Measurements from ENCODE around the gene CCDC134.
"Not testable (repeated sequence)": the region's sequence is repeated elsewhere in the genome, so short reads cannot be mapped to it uniquely, and the experiment has no call there.

The CCDC134 gene

DNA sequence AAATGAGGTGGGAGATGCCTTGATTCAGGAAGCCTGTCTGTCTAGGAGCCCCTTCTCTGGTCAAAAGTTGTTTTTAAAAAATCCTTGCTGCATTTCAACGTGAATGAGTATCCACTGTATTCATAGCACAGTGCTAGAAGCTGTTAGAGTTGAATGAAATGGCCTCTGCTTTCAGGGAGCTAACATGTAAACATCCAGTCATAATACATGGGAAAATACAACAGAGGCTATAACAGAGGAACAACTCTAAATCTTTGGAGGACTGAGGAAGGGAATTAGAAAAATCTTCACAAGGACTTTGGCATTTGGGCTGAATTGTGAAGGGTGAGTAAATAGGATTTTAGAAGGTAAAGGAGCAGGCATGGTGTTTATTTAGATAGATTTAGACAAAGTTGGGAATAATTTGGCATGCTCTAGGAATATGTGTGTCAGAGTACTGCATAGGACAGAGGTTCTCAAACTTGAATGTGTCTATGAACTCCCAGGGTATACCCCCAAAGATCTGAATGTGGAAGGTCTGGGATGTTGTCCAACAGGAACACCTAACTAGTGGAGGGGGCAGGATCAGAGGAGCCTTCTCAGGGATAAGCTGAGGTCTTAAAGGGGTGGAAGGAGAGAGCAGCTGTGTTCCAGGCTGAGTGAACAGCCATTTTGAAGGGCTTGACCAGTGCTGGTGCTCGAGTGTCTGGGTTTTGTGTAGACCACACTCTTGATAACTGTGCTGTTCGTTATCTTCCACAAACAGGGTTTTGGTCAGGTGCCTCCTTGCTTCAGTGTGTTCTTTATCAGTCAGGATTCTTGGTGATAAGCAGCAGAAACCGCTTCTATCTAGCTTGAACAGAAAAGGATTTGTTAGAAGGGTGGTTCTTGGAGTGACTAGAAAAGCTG is 45.1 kb downstream of the CCDC134 start:
- FAIRE-seq = no peak

DNA sequence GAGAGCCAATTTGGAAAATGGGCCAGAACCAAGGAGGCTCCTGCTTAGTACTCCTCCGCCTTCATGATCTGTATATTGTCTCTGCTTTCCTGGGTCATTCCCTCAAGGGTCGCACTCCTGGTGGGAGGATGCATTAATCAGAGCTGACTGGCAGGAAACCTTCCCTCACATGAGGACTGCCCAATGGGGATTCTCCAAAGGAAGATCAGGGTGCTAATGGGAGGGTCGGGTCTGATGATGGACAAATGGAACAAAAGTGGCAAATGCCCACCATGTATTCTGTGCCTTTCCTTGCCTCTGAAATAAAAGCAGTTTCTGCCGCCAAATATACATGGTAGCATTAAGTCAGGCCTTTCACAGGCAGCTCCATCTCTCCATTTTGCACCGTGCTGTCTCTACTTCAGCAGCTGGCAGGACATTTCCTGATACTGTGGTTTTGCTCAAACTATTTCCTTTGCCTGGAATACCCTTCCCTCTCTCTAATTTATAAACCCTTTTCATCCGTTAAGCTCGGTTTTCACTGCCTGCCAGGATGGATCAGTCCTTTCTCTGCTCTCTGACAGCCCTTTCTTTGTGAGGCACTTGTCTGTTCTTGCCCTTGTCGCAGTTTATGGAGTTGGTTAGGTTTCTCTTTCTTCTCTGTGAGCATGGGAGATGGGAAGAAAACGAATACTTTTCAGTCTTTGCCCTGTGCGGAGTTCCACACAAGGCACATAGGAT is 45.9 kb downstream of the CCDC134 start:
- no peak for FAIRE-seq

DNA sequence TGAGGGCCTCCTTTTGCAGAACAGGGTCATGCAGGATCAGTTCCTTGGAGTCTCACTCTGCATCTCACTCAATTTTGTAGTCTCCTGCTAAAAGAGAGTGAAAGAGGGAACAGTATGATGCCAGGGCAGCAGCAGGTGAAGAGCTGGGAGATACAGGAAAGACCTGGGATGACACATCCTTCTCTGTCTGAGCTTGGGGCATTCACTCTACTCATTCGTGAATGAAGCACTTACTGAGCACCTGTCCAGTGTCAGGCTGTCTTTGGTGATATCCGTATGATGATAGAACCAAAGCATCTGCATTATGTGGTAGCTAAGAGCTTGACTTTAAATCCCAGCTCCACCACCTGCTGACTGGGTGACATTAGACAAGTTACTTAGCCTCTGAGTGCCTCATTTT is 46.8 kb downstream of the CCDC134 start:
- no peak for FAIRE-seq

DNA sequence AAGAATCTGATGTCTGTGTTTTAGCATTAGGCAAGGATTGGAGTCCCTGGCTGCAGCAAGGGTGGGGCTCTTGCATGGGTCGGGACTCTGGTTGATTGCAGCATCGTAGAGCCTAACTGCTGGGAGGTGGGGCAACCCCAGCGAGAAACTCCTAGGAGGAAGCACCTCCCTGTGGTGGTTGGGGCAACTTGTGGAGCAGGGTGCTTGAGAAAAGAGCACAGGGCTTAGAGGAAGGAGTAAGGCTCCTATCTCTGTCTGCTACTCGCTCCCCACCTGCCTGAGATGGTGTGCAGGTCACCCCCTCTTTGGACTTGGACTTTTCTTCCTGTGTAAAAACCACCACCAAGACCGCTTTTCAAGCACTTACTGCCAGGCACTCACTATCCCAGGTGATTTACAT is 48.0 kb downstream of the CCDC134 start:
- no peak for FAIRE-seq

DNA sequence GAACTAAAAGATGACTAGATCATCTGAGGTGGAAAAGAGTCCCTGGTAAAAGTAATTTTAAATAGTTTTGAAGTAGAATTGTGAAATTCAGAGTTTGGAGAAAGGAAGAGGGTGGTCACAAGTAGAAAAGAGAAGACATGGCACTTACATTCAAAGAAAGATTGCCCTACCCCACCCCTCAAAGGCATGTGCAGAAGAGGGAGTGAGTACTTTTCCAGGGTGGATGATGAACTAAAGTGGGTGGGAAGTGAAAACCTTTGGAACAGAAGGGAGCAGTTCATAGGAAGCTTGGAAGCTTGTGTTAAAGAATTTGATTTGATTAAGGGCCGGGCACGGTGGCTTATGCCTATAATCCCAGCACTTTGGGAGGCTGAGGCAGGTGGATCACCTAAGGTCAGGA is 56.0 kb downstream of the CCDC134 start:
- no peak for FAIRE-seq

DNA sequence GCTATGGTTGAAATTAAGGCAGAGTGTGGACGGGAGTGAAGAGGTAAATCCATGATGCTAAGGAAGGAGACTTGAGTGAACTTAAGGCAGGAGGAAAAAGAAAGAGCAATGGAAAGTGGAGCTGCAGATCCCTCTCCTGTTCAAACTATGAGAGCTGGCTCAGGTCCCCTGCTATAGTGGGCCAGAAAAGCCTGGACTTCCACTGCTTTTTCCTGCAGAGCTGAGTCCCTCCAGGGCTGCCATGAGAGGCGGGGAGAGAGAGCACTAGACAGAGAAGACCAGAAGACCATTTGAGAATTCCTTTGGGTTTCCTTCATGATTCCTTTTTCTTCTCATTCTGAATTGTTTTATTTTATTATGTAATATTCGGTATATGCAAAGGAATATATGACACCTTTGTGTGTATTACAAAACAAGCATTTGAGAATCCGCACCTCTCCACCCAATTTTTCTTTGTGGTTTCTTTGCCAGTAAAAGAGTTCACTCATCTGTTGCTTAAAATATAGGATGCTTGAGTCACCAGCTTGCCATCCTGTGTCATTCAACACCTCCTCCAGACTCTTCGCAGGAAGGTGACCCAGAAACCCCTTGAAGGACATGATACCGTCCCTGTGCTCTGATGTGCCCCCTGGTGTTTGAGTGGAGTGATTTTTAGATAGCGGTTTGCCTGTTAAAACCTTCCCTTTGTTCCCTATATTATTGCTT is 56.8 kb downstream of the CCDC134 start:
- FAIRE-seq = no peak

DNA sequence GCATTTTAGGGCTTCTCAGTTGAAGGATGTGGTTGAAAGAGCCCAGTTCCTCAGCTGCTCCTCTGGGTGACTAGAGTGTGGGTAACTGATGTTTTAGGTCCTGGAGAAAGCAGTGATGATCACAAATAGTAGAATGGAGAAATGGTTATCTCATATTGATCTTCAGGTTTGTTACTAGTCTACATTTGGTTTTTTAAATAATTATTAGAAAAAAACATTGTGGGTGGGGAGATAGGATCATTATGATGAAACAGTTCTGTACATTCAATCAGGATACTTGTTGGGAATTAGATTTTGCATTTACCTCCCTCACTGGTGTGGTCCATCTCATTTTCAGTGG is 57.4 kb downstream of the CCDC134 start:
- no peak for FAIRE-seq

DNA sequence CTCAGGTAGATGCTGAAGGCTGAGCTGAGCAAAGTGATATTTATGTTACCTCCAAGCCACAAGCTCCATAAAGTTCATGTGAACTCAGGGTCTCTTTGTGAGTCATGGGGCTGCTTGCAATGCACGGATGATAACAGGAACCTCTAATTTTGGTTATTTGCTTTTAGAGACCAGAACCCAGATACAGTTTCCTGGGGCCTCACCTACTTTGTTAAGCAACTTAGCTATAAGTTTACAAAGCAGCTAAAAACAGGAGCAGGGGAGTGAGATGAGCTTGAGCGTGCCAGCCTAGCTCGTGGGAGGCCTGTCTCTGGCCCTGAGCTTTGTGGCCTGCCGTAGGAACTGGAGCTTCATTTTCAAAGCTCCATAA is 61.7 kb downstream of the CCDC134 start:
- FAIRE-seq = no peak

DNA sequence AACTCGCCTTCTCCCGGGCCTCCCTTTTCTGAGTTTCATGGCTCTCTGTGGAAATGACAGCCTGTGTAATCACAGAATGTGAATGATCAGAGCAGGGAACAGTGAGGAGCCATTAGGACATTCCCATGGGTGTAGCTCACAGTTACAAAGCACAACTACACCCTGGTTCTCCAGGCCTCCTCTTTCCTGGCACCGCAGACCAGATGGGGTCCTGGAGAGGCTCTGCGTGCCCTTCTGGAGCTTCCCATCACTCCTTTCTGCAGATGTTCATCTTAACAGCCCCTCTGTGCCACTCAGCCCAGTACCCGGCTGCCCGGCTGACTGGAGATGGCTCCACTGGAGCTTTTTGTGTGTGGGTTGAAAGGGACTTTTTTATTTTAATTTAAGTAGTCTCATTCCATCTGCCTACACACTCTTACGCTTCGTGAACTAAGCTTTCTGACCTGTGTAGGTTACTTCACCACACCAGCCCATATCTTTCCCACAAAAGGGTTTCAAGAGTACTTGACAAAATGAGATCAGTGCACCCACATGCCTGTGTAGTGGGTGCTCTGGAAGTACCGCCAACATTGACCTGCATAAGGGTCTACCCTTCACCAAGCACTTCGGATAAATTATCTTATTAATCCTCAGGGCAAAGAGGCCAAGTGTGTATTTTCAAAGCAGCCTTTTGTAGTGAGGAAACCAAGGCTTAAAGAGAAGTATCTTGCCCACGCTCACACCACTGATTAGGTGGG is 62.2 kb downstream of the CCDC134 start:
- no peak for FAIRE-seq

DNA sequence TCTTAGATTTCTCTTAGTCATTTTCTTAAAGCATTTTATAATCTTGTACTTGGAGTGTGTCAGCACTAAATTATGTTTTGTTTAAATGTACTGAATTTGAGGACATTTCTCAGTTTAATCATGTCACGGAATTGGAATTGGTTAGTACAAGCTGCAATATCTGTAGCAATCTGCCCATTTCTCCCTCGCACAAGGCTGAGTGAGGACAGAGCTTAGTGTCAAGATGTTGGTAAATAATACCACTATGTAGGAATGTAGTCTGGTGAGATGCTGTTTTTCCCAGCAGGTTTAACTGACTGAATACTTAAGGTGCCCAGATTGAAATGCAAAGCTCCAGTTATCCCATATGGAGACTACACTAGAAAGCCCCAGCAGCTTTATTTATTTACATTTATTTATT is 63.0 kb downstream of the CCDC134 start:
- FAIRE-seq = no peak

DNA sequence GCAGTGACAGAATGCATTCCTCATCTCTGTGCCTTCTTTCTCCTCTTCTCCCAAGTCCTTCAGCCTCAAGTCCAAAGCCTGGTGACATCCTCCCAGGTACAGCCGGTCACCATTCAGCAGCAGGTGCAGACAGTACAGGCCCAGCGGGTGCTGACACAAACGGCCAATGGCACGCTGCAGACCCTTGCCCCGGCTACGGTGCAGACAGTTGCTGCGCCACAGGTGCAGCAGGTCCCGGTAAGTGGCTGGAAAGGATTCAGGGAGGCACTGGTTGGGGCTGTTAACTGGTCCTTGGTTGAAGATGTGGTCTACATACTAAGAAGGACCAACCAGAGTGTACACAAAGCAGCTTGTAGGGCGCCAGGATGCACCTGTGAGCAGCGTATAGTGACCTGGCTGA is 68.1 kb downstream of the CCDC134 start:
- FAIRE-seq = no peak

DNA sequence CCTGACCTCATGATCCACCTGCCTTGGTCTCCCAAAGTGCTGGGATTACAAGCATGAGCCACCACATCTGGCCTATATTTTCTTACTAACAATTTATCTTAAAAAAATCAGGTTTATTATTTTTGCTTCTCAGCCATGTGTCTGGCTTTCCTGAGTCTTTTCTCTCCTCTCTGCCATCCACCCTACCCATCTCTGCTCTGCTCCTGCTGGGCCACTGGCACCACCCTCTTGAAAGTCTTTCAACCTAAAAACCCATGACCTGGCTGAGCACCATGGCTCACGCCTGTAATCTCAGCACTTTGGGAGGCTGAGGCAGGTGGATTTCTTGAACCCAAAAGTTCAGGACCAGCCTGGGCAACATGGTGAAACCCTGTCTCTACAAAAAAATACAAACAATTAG is 69.6 kb downstream of the CCDC134 start:
- not testable (repeated sequence) for FAIRE-seq

DNA sequence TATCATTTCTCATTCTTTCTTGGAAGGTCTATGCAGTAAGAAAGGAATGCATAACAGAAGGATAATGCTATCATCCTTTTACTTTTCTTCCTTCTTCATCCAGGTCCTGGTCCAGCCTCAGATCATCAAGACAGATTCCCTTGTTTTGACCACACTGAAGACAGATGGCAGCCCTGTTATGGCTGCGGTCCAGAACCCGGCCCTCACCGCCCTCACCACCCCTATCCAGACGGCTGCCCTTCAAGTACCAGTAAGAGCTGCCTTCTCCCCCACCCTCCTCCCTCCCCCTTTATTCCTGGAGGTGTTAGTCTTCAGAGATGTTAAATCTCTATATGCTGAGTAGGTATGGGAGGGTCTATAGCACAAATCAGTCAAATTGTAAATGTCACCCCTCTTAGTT is 70.3 kb downstream of the CCDC134 start:
- no peak for FAIRE-seq

DNA sequence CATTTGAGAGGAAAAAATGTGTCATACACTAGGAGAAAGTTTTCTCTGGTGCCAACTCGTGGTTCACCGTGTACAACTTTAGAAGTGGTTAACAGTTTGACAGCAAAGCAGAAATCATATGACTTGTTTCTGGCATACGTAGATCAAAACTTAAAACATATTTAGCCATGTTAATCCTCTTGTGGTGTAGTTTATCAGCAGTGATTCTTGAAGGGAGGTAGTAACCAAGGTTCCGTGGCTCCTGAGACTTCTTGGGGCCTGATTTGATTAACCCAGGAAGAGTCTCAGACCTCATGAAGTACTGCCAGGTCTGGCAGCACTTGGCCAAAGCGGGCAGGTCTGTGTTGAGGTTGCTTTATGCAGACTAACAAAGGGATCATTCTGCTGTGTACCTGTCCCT is 72.9 kb downstream of the CCDC134 start:
- no peak for FAIRE-seq

DNA sequence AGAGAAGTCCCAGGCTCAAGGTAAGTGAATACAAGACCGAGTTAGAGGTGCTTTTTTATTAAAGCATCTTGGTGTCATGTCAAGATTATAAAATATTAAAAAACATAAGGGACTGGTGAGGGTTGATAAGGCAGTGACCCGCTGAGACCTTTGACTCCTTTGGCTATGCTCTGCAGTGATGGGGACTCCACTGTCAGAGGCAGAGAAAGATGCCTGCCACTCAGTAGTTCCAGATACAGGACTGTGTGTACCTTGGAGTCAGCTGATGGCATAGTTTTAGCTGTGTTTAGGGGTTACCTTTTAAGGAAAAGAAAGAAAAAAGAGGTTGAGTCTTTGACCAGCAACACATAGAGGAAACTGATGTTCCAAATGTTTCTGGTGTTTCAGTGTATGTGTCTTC is 73.6 kb downstream of the CCDC134 start:
- FAIRE-seq = no peak

DNA sequence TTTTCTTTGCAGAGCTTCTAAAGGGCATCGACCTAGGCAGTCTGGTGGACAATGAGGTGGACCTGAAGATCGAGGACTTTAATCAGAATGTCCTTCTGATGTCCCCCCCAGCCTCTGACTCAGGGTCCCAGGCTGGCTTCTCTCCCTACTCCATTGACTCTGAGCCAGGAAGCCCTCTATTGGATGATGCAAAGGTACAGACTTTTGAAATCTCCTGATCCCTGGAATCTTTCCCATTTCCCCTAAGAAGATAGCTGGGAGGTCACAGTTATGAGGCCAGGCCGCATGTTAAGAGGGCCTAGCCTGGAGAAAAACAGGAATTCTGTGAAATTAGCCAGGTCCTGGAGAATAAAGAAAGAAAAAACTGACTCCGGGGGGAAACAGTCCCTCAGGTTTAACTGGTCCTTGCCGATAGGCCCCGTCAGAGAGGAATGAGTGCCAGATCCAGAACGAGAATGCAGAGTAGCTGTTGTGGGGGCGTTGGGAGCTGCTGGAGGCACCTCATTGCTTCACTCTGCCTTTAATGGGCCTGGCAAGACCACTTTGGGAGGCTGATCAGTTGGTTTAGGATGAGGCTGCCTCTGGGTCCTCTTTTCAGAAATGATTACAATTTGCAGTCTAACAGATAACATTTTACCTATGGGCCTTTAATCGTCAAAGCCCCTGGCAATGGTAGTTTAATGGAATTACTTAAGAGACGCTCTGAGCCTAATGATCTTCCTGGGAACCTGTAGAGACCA is 75.2 kb downstream of the CCDC134 start:
- no peak for FAIRE-seq
